ENCODE data around the gene S100G.

DNA sequence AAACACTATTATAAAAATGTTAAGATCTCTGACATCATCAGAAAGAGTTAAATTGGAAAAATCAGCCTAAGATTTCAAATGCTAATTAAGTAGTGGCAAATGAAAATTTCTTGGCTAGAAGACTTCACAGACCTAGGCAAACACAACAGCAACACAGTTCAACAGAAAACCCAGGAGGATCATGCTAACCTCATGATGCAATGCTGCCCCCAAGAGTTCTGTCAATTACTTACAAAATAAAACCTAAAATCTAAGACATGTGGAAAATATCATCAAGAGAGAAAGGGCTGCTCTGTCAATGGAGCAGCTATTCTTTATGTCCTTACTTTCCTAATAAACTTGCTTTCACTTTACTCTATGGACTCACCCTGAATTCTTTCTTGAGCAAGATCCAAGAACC, 21.0 kb downstream of the S100G start:
- TF ChIP-seq, protein P1, sequence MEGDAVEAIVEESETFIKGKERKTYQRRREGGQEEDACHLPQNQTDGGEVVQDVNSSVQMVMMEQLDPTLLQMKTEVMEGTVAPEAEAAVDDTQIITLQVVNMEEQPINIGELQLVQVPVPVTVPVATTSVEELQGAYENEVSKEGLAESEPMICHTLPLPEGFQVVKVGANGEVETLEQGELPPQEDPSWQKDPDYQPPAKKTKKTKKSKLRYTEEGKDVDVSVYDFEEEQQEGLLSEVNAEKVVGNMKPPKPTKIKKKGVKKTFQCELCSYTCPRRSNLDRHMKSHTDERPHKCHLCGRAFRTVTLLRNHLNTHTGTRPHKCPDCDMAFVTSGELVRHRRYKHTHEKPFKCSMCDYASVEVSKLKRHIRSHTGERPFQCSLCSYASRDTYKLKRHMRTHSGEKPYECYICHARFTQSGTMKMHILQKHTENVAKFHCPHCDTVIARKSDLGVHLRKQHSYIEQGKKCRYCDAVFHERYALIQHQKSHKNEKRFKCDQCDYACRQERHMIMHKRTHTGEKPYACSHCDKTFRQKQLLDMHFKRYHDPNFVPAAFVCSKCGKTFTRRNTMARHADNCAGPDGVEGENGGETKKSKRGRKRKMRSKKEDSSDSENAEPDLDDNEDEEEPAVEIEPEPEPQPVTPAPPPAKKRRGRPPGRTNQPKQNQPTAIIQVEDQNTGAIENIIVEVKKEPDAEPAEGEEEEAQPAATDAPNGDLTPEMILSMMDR (conservative IDR thresholded peaks at IDR 0.05), result peak; percentile 51
- no peak for TF ChIP-seq ZFX (IDR thresholded peaks at IDR 0.05)
